Measurements from ENCODE around the gene OPCML.

Gene OPCML

DNA sequence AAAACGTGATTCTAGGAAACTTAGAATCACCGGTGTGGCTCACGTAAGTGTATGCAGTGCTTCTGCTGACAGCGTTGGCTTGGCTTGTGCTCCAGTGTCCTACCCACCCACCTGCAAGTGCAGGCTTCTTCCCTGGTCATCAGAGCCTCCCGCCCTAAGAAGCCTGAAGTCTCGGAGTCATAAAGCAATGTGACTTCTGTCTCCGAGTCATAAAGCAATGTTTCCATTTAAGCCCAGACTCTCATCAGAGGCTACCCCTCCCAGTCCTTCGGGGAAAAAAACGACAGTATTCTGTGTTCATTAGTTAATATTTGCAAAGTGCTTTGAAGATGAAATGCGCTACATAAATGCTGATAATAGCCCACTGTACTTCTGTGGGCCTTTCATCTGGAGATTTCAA is 293.8 kb downstream of the OPCML start:
- TF ChIP-seq, protein P1, sequence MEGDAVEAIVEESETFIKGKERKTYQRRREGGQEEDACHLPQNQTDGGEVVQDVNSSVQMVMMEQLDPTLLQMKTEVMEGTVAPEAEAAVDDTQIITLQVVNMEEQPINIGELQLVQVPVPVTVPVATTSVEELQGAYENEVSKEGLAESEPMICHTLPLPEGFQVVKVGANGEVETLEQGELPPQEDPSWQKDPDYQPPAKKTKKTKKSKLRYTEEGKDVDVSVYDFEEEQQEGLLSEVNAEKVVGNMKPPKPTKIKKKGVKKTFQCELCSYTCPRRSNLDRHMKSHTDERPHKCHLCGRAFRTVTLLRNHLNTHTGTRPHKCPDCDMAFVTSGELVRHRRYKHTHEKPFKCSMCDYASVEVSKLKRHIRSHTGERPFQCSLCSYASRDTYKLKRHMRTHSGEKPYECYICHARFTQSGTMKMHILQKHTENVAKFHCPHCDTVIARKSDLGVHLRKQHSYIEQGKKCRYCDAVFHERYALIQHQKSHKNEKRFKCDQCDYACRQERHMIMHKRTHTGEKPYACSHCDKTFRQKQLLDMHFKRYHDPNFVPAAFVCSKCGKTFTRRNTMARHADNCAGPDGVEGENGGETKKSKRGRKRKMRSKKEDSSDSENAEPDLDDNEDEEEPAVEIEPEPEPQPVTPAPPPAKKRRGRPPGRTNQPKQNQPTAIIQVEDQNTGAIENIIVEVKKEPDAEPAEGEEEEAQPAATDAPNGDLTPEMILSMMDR (IDR thresholded peaks at IDR 0.05; ENCODE audit: borderline replicate concordance, control extremely low read depth, extremely low read depth, insufficient read depth, missing control alignments): no peak
- DNase-seq (ENCODE audit: low spot score): no peak
- in situ Hi-C loops (cut with MboI; ENCODE audit: low sequenced_read_pairs, unreplicated experiment): no loop called here

DNA sequence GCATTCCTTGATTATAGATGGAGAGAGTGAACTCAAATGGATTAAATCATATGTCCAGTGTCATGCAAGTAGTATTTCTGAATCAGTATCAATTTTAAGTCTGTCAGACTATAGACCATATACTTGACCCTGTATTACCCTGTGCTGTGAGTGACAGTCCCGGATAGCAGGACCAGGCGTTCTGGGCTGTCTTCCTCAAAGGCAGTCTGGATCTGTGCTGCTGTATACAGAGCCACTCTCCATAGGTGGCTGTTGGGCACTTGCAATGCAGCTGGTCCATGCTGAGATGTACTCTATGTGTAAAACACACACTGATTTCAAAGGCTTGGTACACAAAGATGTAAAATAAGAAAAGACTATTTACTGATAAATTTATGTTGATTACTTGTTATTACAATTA is 294.3 kb downstream of the OPCML start:
- TF ChIP-seq, protein P1 (IDR thresholded peaks at IDR 0.05; ENCODE audit: borderline replicate concordance, control extremely low read depth, extremely low read depth, insufficient read depth, missing control alignments): no peak
- no peak for DNase-seq (ENCODE audit: low spot score)
- in situ Hi-C loops (cut with MboI; ENCODE audit: low sequenced_read_pairs, unreplicated experiment): no loop called here

DNA sequence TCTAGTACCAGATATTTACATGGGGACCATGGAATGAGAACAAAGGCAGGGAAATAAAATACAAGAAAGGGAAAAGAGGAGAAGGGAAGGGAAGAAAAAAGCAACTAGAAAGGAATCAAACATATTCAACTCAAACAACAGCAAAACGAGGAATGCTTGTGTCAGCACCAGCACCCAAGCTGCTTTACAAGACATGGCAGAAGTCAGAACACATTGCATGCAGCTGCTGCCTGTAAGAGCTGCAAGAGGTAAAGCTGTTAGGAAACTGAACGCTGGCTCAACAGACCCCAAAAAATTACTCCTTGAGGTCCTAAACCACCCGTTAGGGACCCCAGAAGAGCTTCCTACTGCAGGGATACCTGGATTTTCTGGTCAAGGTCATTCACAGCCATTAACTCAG is 296.9 kb downstream of the OPCML start:
- no peak for DNase-seq (ENCODE audit: low spot score)
- in situ Hi-C loops (cut with MboI; ENCODE audit: low sequenced_read_pairs, unreplicated experiment): no loop called here
- TF ChIP-seq, protein P1 (IDR thresholded peaks at IDR 0.05; ENCODE audit: borderline replicate concordance, control extremely low read depth, extremely low read depth, insufficient read depth, missing control alignments): no peak

DNA sequence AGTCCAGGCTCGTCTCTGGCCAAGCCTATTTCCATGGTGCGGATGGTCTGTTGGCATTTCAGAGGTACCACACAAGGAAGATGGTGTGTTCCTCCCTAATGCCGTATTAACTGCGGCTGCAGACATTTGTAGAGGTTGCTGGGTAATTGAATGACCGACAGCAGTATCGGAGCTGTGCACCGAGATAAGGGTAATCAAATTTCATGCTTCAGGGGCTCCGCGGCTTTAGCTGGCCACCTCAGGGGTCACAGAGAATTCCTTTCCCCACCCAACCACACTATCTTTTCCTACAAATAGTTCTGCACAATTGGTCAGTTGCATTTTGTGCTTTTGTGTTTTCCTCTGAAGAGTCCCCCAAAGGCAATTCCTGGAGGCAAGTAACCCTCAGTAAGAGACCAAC is 297.4 kb downstream of the OPCML start:
- in situ Hi-C loops (cut with MboI; ENCODE audit: low sequenced_read_pairs, unreplicated experiment): no loop called here

DNA sequence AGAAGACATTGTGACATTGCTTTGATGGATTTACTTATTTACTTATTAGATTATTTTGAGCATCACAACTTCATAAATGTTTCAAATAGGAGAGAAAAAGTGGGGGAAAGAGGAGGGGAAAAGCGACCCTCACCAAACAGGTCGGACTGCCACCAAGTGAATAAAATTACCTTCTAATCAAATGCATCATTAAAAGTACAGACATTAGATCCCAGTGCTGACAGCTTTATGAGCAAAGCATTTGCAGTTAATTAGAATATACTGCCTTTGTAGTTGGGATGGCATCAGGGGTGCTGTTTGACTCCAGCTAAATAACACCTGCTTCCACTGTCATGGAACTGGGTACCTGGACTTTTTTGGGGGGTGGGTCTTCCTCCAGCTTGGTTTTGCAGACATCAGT is 299.6 kb downstream of the OPCML start:
- TF ChIP-seq, protein P1 (IDR thresholded peaks at IDR 0.05; ENCODE audit: borderline replicate concordance, control extremely low read depth, extremely low read depth, insufficient read depth, missing control alignments): no peak
- DNase-seq (ENCODE audit: low spot score): no peak
- in situ Hi-C loops (cut with MboI; ENCODE audit: low sequenced_read_pairs, unreplicated experiment): no loop called here

More for the DNA sequence above, 297.4 kb downstream of the OPCML start:
- TF ChIP-seq, protein P1 (IDR thresholded peaks at IDR 0.05; ENCODE audit: borderline replicate concordance, control extremely low read depth, extremely low read depth, insufficient read depth, missing control alignments): no peak
- DNase-seq (ENCODE audit: low spot score): no peak

DNA sequence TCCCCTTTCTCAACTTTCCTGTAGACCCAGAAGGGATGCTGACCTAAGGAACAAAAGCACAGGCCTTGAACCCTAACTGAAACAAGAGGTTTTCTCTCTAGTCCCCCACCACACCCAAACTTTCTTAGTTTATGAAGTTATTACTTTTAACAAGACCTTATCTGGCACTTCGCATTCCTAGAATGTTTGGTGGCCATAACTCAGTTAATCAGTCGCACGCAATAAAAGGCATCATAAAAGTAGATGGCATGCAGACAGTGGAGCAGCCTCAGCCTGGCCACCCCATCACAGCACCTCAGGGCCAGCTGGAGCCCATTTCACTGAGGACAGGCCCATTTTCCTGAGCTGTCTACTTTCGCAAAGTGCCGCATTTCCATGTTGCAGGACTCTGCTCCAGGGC is 301.9 kb downstream of the OPCML start:
- DNase-seq (ENCODE audit: low spot score): no peak
- in situ Hi-C loops (cut with MboI; ENCODE audit: low sequenced_read_pairs, unreplicated experiment): no loop called here
- TF ChIP-seq, protein P1 (IDR thresholded peaks at IDR 0.05; ENCODE audit: borderline replicate concordance, control extremely low read depth, extremely low read depth, insufficient read depth, missing control alignments): no peak
